NCI-H1092 treated with DMSO at 0.1 percent for 48 hours (cell line): Measurements from ENCODE around the gene CDH18.
"Not testable (repeated sequence)": the region's sequence is repeated elsewhere in the genome, so short reads cannot be mapped to it uniquely, and the experiment has no call there.

Source experiments
- DNase-seq: peaks from one replicate; lab custom pipeline; 2025; lab: John Stamatoyannopoulos, UW

Gene CDH18

DNA sequence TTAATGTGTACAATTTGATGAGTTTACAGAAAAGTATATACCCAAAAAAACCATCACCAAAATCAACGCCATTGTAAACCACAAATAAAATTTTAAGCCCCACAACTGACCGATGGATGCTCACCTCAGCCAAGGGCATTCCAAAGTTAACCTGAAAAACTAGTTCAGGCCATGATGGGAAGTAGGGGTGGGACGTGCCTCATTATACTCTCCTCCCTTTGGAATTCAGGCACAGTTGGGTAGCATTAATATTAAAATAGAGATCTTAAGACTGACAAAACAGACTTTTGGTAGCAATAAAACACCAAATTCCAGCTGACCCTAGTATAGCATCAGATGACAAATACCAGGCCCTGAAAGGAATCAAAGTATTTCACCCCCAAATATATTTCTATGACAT is 129.0 kb downstream of the CDH18 start:
- no peak for DNase-seq

DNA sequence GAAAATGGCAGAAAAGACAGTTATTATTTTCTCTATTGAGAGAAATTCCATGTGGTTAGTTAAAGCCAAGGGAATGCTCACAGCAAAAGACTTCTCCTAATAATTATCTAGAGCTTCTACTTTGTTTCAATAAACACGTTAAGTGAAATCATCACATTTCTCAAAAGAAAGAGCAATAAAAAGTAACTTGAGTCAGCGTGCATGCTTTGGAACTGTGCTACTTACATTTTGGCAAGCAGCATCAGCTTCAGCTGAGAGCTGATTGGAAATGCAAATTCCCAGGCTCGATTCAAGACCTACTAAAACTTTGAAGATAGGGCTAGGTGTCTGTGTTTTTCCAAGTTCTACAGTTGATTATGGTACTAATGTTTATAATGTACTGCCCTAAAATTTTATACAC is 132.1 kb downstream of the CDH18 start:
- DNase-seq, result peak; percentile 74

DNA sequence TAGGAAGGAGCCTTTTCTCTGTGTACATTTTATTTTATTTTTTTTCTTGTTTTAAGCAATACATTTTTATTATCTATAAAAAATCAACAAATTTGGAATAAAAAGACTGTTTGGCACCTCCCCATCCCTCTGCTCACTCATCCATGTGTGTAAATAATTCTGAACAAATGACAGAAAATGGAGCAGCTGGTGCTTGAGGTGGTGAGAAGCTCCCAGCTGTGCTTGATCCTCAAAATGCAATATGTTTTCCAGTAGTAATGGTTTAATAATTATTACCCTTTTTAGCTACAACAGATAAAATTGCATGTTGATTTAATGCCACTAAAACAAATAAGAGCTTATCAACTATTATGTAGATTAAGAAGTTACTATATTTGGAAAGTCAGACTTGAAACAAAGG is 132.5 kb downstream of the CDH18 start:
- peak; percentile 91 for DNase-seq

DNA sequence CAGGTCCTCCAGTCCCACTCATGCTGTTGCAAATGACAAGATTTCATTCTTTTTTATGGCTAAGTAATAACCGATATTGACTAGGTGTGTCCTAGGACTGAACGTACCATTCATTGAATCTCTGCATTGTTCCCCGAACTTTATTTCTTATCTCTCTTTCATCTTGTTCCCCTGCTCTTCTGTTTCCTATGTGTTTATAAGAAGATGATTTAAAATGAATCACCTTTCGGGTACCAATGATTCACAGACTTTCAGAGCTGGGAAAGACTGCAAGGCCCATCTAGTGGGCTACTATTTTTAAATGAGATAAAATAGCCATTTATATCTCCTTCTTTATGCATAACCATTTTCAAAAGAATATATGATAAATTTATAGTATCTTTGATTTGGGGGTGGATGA is 133.0 kb downstream of the CDH18 start:
- DNase-seq, result peak; percentile 72

DNA sequence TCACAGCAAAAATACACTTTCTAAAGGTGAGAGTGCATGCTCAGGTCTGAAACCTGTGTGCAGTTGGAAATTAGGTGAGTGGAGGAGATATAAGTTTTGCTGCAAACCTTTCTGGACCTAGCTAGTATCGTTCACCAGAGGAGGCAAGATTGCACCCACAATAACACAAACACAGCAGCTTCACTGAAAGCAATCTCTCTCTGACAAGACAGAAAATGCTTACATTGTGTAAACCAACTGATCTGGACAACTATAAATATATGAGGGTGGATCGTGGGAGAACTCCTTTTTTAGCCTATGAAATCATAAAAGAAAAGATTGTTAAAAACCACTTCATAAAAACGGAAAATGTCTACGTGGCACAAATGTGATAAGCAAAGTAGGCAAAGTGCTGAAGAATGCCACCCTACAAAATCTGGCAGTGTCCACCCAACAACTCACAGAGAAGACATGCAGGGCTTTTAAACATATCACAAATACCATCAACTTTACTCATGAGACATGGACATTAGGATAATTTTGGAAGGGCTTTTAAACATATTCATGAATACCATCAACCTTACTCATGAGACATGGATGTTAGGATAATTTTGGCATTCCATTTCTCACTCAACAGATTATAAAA is 134.3 kb downstream of the CDH18 start:
- no peak for DNase-seq

DNA sequence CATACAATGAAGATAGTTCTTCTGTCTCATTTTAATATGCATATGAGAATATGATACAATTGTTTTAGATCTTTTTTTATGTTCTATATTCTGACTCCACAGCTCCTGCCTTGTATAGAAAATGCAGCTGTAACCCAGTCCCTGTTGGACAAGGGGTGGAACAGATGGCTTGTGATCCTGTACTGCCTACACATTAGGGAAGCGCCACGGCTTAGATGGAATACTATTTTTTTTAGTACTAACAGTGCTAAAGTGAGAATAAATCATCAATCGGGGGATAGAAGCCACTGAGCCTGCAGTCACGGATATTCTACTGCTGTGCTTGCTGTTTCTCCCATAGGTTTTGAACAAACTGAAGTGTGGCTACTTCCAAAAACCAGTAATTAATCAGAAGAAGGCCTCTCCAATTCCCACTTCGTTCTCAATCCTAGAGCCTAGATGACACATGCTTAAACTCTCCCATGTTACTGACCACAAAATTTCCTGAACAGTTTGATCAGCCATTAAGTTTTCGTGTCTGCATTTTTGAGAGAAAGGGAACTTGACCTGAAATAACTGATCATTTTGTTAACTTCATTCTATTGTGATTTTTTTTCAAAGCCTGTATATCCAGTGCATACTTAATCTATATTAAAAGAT is 150.3 kb downstream of the CDH18 start:
- DNase-seq, result no peak

DNA sequence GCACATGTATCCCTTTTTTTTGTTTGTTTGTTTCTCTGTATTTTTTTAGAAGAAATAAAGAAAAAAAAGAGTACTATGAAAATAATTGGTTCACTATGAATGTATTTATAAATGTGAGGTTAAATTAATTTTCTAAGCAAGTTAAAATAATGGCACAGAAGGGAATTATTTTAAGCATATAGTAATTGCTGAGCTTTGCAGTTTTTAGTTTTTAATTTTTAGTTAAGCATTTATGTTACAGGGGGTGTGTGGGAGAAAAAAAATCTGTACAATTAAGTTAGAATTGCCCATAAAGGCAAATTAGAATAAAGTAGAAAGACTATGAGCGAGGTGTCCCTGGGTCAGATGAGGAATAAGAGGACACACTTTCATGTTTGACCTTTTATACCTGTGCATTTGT is 152.6 kb downstream of the CDH18 start:
- no peak for DNase-seq

DNA sequence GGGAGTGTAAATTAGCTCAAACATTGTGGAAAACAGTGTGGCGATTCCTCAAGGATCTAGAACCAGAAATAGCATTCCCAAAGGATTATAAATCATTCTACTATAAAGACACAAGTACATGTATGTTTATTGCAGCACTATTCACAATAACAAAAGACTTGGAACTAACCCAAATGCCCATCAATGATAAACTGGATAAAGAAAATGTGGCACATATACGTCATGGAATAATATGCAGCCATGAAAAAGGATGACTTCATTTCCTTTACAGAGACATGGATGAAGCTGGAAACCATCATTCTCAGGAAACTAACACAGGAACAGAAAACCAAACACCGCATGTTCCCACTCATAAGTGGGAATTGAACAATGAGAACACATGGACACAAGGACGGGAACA is 175.3 kb downstream of the CDH18 start:
- DNase-seq, result not testable (repeated sequence)

DNA sequence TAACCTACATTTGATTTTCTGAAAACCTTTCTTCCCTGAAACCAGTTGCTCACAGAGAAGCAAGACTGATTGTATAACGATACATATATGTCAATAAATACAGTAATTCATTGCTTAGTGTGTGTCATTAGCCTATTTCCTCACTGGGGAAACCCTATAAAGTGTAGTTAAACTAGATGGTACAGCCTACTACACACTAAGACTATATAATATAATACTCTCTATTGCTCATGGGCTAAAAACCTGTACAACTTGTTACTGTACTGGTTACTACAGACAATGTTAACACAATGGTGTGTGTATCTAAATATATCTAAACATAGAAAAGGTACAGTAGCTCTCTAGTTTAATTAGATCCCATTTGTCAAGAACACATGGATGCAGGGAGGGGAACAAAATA is 181.2 kb downstream of the CDH18 start:
- no peak for DNase-seq

DNA sequence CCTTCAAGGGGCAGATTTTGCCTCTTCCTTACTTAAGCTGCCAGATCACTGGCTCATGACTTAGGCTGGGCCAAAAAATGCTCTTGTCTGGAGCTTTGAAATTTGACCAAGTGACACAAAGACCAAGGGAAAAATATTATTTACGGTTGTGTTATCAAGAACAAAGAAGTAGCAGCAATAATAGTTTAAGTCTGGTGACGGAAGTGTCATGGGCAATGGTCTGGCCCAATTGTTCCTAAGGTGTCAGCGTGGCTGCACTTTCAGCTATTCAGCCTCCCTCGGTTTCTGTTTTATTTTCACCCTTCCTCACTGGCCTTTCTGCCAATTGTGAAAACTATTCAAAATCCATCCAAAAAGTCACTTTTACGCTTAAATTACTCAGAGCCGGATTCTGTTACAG is 185.3 kb downstream of the CDH18 start:
- DNase-seq, result no peak

DNA sequence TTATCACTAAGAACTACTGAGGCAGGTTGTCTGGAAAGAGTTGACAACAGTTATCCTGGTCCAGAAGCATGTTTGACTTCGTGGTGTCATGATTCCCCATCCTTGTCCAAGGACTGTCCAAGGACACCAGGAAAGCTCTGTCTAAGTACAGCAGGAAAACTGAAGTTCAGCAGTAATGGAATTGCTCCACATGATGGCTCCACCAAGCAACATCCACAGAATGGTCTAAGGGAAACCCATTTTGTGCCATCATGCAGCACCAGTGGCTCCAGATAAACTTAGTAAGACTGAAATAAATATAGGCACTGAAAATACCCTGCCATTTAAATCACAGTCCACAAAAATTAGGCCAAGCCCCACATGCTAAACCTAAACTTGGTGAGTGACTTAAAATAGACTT is 192.8 kb downstream of the CDH18 start:
- DNase-seq, result no peak

DNA sequence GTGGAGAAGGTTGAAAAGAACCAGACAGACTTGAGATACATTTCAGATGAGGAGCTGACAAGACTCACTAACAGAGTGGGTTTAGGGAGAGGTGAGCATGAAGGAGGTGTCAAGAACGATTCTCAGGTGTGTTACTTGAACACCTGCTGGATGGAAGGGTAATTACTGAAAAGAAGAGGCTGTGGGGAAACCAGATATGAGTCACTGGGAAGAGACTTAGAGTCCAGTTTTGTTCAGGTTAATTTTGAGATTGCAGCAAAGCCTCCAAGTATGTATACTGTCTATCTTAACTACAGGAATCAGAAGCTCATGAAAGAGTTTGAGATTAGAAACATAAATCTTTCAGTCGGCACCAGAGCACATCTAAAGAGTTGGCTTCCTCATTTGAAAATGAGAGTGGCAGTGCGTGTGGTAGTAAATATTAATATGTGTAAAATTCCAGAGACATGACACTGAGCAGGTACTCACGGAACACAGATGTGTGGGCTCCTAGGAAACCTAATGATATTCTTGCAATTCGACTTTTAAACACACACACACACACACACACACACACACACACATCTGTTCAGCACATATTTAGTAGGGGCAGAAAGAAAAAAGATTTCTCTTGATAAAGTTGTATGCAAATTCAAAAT is 197.1 kb downstream of the CDH18 start:
- DNase-seq, result no peak

DNA sequence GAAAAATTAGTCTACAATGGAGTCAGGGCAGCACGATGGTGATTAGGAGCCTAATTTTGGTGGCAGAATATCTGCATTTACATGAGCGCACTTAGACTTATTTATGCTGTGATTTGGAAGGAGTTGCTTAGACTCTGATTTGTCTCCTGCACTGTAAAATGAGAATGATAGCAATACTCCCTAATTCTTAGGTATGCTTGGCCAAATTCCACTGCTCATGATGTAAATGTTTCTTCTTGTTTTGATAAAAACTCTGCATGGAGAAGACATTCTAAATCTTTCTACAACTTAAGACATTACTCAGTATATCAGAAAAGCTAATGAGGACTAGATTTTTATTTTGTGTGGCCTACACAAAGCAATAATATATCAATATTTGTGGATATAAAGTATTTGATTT is 205.4 kb downstream of the CDH18 start:
- no peak for DNase-seq

DNA sequence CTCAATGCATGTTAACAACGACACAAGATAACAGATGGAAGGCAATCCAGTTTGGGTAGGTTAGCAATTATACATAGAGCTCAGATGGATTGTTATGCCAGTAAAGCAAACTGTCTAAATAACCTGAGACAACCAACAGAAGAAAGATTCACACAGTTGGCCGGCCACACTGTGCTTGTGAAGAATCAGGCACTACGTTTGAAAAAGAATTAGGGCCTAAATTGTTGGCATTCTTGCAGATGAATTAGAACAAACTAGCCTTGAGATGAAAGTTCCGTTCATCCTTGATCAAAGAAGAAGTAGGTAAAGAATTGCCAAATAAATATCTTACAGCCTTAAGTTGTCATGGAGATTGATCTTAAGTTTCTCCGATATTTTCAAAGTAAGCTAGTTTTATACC is 210.6 kb downstream of the CDH18 start:
- DNase-seq, result no peak

DNA sequence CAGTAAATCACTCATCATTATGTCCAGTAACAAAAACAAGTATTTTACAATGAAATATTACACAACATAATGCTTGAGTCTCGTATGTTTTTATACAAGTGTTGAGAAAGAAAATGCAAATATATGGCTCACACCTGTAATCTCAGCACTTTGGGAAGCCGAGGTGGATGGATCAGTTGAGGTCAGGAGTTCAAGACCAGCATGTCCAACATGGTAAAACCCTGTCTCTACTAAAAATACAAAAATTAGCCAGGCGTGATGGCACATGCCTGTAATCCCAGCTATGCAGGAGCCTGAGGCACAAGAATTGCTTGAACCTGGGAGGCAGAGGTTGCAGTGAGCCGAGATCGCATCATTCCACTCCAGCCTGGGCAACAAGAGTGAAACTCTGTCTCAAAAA is 211.1 kb downstream of the CDH18 start:
- not testable (repeated sequence) for DNase-seq

DNA sequence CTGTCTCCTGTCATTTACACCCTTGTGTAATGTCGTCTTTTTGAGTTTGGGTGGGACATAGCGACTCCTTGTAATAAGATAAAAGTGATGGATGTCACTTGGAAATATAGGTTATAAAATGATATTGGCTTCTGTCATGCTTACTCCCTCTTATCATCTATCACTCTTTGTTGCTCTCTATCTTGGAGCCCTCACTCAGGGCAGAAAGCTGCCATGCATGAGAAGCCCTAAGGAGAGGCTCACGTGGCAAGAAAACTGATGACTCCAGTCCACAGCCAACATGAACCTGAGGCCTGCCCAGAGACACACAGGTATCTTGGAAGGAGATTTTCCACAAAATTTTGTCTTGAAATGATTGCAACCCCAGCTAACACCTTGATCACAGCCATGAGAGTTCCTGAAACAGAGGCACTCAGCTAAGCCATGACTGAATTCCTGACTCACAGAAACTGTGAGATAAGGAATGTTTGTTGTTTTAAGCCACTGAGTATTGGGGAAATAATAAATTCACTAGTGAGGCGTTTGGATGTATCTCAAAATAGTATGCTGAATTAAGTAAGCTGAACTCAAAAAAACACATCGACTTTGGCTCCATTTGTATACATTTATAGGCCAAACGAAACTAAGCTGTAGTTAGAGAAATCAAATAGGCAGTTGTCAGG is 216.7 kb downstream of the CDH18 start:
- no peak for DNase-seq

DNA sequence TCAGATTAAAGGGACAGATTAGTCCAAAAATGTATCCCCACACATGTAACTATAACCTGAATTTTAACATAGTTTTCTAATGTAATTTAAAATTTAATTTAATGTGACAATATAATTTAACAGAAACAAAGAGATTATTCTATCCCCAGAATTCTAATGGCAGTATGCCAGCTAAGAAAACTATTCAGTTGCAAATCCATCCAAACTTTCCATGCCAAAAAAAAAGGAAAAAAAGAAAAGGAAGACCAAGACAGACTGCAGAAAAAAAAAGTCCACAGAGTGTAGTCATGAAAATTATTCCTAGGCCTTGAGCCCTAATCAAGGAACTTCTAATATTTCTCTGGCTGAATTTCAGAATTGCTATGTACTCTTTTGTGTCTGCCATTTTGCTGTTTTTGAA is 217.6 kb downstream of the CDH18 start:
- no peak for DNase-seq

DNA sequence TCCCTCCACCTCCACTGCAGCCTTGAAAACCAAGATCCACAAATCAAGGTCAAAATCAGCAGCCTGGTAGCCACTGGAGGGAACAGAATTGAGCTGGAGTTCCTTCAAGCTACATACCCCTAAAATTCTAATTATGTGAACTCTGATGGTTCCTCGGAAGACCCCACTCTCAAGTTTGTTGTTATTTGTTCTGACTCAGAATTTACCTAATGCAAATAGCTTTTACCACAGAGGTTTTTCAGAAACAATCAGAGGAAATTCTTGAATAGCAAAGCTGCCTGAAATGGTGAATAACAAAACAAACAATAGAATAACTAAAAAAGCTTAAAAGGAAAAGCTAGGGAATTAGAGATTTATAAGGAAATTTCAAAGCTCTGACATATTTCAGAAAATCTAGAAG is 220.0 kb downstream of the CDH18 start:
- DNase-seq, result no peak

DNA sequence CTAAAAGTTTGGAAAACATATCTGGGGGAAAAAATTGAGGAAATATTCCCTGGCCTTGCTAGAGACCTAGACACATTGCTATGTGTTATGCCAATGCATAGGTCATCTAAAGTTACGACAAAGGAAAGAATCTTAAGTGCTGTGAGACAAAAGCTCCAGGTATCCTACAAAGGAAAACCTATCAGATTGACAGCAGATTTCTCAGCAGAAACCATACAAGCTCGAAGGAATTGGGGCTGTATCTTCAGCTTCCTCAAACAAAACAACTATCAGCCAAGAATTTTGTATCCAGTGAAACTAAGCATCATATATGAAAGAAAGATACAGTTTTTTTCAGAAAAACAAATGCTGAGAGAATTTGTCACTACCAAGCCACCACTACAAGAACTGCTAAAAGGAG is 234.4 kb downstream of the CDH18 start:
- DNase-seq, result no peak

DNA sequence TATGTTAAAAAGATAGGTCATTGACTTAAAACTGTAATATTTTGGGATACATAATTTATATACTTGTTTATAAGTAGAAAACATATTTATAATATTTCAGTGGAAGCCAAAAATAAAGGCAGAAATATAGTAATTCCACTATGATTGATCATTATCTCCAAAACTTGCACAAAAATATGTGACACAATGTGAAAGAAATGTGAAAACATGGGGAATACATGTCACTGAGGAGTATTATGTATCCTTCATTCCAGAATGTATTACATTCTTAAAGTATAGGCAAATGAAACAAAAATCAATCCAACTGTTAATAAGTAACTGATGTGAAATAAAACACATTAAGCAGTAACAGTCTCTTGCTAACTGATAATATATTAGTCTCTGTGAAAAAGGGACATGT is 236.7 kb downstream of the CDH18 start:
- no peak for DNase-seq

DNA sequence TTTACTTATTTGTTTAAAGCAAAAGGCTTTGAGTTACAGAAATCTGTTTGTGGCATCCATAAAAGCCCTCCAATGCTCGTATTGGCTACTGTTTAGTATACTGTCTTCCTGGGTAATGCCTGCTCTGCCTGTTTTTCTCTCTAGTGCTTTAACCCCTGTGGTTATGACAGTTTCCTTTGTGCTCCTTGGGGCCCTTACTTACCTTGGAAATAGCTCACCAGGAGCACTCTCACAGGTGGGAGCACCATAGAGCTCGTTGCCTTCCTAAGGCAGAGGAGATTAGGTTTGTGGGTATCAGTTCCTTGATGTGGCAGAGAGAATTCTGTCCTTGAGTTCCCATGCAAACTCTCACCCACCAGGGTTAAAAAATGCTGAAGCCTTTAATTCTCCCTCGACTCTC is 242.8 kb downstream of the CDH18 start:
- DNase-seq, result no peak

DNA sequence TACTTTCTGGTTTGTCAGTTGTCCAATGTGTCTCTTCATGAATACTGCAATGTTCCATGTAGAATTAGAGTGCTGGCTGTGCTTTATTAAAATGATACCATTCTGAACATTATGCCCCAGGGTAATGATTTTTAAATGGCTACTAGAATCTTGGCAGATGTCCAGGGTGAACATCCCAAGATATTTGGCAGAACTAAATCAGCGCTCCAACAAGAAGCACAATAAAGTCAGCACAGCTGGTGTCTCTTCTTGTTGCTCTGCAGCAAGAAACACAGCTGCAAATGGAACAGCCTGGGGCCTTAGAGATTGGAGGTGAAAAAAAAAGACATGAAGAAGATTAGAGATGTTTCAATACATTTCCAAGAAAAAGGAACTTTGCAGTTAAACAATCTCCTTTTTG is 248.3 kb downstream of the CDH18 start:
- peak; percentile 79 for DNase-seq

DNA sequence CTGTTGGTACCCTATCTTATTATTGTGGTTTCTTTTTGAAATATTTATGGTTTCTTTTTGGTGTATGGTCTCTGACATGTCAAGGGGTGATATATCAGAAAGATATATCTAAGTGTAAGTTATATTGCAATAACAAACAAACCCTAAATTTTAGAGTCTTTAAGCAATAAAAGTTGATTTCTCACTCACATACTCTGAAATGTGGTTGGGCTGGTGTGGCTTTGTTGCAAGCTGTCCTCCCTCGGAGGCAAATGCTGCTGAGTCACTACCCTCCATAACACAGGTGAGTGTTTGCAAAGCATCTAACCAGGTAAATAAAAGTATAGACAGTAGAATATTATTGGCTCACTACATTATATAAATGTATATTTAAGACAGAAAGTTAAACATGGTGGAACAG is 253.2 kb downstream of the CDH18 start:
- DNase-seq, result no peak
